Cerebellar nuclear complex (tissue), 1 donor: Measurements from ENCODE around the gene TUBGCP6.
"Not testable (repeated sequence)": the region's sequence is repeated elsewhere in the genome, so short reads cannot be mapped to it uniquely, and the experiment has no call there.

Experiments
- DNase-seq, 2 experiments: peaks; one replicate each; lab custom pipeline; 2025; lab: John Stamatoyannopoulos, UW

TUBGCP6 gene

GRCh38 chr22:50278956-50279619 lies 34.3 kb upstream of the TUBGCP6 start:
- no peak for DNase-seq

DNA sequence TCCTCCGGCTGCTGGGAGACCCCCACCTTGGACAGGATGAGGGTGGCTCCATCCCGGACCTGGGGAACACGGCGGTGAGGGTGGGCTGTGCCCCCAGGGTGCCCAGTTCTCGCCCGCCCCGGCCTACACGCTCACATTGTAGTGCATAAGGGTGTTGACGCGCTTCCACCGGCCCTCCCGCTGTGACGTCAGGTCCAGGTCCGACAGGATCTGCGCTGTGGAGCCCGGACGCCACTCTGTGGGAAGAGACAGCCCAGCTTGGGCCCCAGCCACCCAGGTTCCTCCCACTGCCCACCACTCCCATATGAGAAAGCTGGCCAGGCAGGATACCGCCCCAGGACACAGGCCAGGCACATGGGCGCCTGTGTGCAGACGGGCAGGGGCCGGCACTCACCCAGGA lies 33.6 kb upstream of the TUBGCP6 start:
- no peak for DNase-seq

- no peak for DNase-seq
Observed at GRCh38 chr22:50277761-50278160, 32.9 kb upstream of the TUBGCP6 start.

GRCh38 chr22:50276143-50276542 lies 31.3 kb upstream of the TUBGCP6 start:
- peak in 1 of 2 experiments; percentile 59 for DNase-seq

GRCh38 chr22:50275181-50276055 lies 30.6 kb upstream of the TUBGCP6 start:
- DNase-seq = no peak

DNA sequence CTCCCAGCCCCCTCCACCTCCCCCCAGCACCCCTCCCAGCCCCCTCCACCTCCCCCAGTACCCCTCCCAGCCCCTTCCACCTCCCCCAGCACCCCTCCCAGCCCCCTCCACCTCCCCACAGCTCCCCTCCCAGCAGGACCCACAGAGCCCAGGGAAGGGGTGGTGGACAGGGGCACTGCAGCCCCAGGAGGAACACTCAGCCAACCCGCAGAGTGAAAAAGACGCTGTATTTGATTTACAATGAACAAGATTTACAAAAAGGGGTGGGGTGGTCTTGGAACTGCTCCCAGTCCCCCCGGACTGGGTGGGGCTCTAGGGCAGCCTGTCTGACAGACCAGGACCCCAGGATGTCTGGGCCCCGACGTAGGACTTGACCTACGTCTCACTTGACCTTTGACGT lies 29.9 kb upstream of the TUBGCP6 start:
- no peak for DNase-seq

DNA sequence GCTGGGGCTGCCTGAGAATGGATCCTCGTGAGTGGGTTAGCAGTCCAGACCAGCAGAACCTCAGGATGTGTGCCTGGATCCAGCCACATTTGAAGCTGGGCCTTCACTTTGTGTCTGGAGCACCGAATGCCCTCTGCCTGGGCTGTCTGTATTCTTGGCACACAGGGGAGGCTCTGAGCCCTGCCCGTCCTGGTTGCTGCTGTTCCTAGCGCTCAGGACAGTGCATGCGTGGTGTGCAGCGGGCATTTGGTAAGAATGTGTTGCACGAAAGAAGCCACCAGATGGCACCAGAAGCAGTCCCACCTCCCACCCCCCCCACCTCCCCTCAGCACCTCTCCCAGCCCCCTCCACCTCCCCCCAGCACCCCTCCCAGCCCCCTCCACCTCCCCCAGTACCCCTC lies 29.5 kb upstream of the TUBGCP6 start:
- DNase-seq = peak in 1 of 2 experiments; percentile 73

DNA sequence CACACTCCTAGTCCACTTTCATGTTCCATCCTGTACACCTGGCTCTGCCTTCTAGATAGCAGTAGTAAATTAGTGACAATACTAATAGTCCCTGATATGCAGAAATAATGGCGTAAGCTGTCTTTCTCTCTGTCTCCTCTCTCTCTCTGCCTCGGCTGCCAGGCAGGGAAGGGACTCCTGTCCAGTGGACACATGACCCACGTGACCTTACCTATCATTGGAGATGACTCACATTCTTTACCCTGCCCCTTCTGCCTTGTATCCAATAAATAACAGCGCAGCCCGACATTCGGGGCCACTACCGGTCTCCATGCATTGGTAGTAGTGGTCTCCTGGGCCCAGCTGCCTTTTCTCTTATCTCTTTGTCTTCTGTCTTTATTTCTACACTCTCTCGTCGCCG lies 29.0 kb upstream of the TUBGCP6 start:
- DNase-seq = not testable (repeated sequence)

DNA sequence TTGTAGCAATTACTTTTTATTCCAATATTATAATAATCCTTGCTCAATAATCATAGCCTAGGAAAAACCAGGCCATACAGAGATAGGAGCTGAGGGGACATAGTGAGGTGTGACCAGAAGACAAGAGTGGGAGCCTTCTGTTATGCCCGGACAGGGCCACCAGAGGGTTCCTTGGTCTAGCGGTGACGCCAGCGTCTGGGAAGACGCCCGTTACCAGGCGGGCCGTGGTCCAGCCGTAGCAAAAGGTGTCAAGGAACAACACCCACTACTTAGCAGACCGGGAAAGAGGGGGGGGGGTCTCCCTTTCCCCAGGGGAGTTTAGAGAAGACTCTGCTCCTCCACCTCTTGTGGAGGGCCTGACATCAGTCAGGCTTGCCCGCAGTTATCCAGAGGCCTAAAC lies 28.5 kb upstream of the TUBGCP6 start:
- not testable (repeated sequence) for DNase-seq

GRCh38 chr22:50272044-50272802 lies 27.4 kb upstream of the TUBGCP6 start:
- no peak for DNase-seq

GRCh38 chr22:50271519-50271970 lies 26.7 kb upstream of the TUBGCP6 start:
- no peak for DNase-seq

- DNase-seq = no peak
Observed at GRCh38 chr22:50270666-50271394, 26.0 kb upstream of the TUBGCP6 start.

DNA sequence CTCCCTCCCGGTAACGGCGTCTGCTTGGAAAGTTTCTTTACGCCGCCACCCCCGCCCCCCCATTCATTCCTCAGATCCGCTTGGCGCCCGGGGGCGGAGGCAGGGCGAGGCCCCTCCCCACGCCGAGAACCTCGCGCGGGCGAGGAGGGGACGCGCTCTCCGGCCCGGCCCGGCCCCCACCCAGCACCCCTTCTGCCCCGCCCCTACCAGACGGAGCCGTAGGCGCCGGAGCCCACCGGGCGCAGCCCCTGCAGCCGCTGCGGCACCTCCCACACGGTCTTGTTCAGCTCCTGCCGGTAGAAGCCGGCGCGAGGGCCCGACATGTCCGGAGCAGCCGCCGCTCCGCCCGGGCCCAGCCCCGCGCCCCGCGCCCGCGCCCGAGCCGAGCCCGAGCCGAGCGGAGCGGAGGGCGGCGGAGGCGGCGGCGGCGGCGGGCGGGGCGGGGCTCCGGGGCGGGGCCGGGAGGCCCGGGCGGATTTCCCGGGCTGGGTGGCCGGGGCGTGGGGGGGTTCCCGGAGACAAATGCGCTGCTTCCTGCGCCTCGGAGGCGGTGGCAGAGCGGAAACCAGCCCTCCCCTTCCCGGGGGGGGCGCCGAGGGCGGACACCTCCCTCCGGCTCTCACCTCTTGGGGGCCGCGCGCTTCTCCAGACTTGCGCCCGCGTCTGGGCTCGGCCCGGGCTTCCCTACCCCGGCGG lies 25.3 kb upstream of the TUBGCP6 start, which contains the start of gene MAPK11:
MAPK11 (minus strand) TSS at position 411 of the 696 bp plus-strand sequence; CDS start at position 323, 88 bp downstream.
- no peak for DNase-seq

DNA sequence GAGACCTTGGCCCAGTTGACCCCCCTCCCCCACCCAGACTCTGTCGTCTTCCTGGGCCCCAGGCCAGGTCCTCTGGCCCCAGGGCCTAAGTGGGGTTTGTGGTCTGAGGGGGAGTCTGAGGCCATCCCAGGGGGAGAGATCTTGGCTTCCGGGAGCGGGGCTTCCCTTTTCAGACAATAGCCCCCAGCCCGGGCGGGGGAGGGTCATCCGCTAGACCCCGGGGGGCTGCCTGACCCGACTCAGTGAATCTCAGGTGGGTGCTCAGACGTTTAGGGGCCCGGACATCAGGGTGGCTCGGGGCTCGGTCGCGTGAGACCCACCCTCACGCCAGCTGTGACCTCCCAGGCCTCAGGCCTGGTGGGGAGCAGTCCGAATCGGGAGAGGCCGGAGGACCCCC lies 24.7 kb upstream of the TUBGCP6 start:
- DNase-seq = no peak

DNA sequence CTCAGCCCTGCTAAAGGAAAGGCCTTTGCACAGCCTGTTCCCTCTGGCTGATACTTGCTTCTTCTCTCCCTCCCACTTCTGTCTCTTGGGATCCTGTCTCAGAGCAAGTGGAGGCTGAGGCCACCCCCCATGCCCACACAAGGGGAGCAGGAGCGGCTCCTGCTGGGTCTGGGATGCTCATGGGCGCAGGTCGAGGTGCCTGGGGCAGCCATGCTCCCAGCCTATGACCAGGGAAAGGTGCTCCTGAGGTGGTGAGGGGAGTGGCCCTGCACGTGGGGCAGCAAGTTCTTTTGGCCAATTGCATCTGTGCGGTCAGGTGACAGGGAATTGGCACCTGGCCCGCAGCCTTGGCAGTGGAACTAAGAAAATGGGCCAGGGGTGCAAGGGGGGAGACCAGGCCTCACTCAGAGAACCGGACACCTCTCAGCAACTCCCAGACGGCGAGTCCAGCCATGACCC lies 23.9 kb upstream of the TUBGCP6 start:
- no peak for DNase-seq

DNA sequence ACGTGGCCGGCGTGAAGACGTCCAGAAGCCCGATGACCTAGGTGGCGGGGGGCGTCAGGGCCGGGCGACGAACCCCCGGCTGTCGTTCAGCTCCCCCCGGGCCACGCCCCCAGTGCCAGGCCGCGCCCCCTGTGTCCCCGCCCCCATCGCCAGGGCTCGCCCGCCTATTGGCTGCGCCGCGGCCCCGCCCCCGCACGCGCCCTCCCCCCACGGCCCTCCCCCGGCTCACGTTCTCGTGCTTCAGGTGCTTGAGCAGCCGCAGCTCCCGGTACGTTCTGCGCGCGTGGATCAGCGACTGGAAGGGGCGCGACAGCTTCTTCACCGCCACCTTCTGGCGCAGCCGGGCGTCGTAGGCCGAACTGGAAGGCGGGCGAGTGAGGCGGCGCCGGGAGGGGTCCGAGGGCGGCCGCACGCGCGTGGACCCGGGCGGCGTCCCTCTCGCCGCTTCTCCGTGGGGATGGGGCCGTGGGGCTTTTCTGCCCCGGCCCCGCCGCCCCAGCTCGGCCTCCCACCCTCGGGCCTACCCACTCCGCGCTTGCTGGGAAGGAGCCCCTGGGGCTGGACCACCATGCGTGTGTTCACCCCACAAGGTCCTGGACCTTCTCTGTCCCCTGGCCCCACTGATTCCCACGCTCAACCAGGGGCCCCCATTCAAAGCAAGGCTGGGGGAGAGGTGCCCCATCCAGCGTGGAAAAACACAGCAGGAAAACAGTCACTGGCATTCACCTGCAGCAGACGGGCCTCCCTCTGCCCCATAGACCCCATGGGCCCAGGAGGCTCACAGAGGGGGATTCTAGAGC lies 23.0 kb upstream of the TUBGCP6 start:
- no peak for DNase-seq

- no peak for DNase-seq
Observed at GRCh38 chr22:50266994-50267393, 22.2 kb upstream of the TUBGCP6 start.

GRCh38 chr22:50264946-50265669 lies 20.3 kb upstream of the TUBGCP6 start:
- no peak for DNase-seq

DNA sequence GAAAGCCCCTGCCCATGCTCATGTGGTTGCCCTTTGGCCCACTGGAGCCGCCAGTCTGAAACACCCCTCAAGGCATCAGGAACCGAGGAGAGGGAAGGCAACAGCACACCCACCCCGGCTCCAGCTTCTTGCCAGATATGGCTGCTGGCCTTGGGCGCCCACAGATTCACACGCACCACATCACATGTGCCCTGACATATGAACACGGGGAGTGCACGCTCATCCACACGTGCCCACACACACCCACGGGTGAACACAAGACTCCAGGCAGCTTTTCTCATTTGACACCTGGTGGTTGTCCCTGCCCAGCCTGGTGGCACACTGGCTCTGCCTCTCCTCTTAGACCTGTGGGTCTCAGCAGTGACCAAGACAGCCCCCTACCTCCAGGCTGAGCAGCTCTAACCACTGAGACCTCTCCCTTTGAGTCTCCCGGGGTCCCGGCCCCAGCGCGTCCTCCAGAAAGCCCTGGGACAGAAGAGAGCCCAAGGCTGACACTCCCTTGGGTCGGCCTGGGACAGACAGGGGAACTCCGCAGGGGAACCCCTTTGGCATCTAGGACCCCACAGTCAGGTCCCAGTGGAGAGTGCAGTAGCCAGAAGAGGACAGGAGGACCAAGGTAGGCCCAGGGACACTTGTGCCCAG lies 19.4 kb upstream of the TUBGCP6 start:
- no peak for DNase-seq
